Measurements from ENCODE around the gene KCTD13. TPM values are rescaled to one million over a fixed set of nuclear protein-coding genes. Genes with fewer than 3 reads are reported as not detected.

KCTD13 gene
- total RNA-seq, 1 experiment from 2014 or later = 18.3 TPM

DNA sequence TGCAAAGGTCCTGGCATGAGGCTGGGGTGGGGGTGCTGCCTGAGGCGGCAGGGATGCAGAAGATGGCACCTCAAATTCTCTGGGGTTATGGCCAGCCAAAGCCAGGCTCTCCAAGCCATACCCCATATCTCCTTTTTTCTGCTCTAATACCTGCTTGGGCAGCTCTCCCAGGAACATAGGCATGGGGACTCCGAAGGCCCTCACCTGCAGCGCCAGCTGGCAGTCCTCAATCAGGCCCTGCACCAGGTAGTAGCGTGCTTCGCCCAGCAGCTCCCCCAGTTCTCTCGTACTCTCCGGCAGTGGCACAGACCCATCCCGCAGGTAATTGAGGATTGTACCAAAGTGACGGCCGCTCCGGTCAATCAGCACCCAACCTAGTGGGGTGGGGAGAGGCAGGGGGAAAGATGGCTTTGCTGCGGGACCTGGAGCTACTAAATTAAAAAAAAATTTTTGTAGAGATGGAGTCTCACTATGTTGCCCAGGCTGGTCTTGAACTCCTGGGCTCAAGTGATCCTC lies 3.0 kb downstream of the KCTD13 start:
- Histone ChIP-seq H3T11ph (ENCODE audit: low read length) (no peak overlapping the region), H4K20me1 (ENCODE audit: control insufficient read depth, insufficient read depth, insufficient read length) (no peaks in the 10 kb centered on the region), H3K27me3 (ENCODE audit: insufficient read depth, low read length) (no peaks in the 10 kb centered on the region), H2BK120ac (ENCODE audit: low read depth, low read length, poor library complexity, severe bottlenecking) (no peak overlapping the region), H3K9me3 (ENCODE audit: control insufficient read depth, low read depth, low read length) (no peaks in the 10 kb centered on the region), H3K79me2 (ENCODE audit: insufficient read depth, low read length) (no peaks in the 10 kb centered on the region), H2BK12ac (ENCODE audit: insufficient read length, low read depth, low read length) (no peak overlapping the region), H4K5ac (ENCODE audit: insufficient read length, low read depth, low read length) (no peak overlapping the region), H3K27ac (ENCODE audit: insufficient read length, low read depth, low read length) (no peak overlapping the region), H3K9ac (ENCODE audit: extremely low read depth, insufficient read length, low read length) (no peak overlapping the region), H3K14ac (ENCODE audit: insufficient read depth, low read length) (no peak overlapping the region), H3K18ac (ENCODE audit: insufficient read length, low read depth, low read length) (no peak overlapping the region), H2AFZ (ENCODE audit: low read length) (no peak overlapping the region), H3K56ac (ENCODE audit: insufficient read length, low read depth, low read length) (no peak overlapping the region), H3K4ac (ENCODE audit: low read depth, low read length) (no peak overlapping the region), H4K91ac (ENCODE audit: insufficient read length, low read depth, low read length) (no peak overlapping the region), H3K23ac (ENCODE audit: insufficient read length, low read depth, low read length) (no peak overlapping the region), H2AK5ac (ENCODE audit: insufficient read length, low read length) (no peak overlapping the region), H3K4me1 (ENCODE audit: insufficient read depth, low read length) (peaks cover 8% of the 10 kb centered on the region; the same call in 1 of the 2 replicates), H2BK15ac (ENCODE audit: low read depth, low read length) (no peak overlapping the region), H3K79me1 (ENCODE audit: insufficient read depth, low read depth, low read length, poor library complexity, severe bottlenecking) (no peaks in the 10 kb centered on the region), H4K8ac (replicated peaks; ENCODE audit: insufficient read length, low read depth, low read length) (no peak overlapping the region), H3K23me2 (ENCODE audit: insufficient read length, low read depth, low read length, poor library complexity, severe bottlenecking) (peaks cover 20% of the 10 kb centered on the region), H2BK5ac (ENCODE audit: insufficient read length, low read length) (no peak overlapping the region), H3K4me2 (ENCODE audit: insufficient read depth, insufficient read length, low read length) (no peak overlapping the region), H2BK20ac (ENCODE audit: low read depth, low read length, poor library complexity, severe bottlenecking) (no peak overlapping the region)
- peaks cover 21 to 28% of the 10 kb centered on the region in 2 experiments for H3K4me1 Mint-ChIP-seq
- DNase-seq = no peak
- no CpG with 5 or more reads among the region's 12 CpGs for WGBS (ENCODE audit: extremely low coverage, insufficient read length, low lambda C conversion rate)
- no peaks in the 10 kb centered on the region for H3K27me3 Mint-ChIP-seq (ENCODE audit: low read depth)
- no peaks in the 10 kb centered on the region for H3K9me3 Mint-ChIP-seq
- peaks cover 2 to 34% (median 31%) of the 10 kb centered on the region in 3 experiments; a peak in 6 of 7 replicates for H3K36me3 Mint-ChIP-seq (ENCODE audit: insufficient read depth in 1 of 3, low read depth in 3 of 3)
- TF ChIP-seq CTCF (conservative IDR thresholded peaks at IDR 0.05) = no peak
- no peak overlapping the region for H3K4me3 Mint-ChIP-seq
- H3K27ac Mint-ChIP-seq = peak overlapping the region in 1 of 3 experiments; percentile 75; a peak in 1 of 7 replicates

All from H9 (cell line).